Measurements from ENCODE around the gene FAM229A.

Gene FAM229A

GRCh38 chr1:32405672-32406467 is 43.6 kb upstream of the FAM229A start:
- H2AK5ac ChIP-seq (ENCODE audit: low read length, severe bottlenecking): no peak overlapping the region
- no peak overlapping the region for H3K9ac ChIP-seq (ENCODE audit: low read length)
- no peaks in the 10 kb centered on the region for H3K36me3 ChIP-seq (ENCODE audit: control insufficient read depth in 1 of 2, insufficient read depth in 2 of 2, low read depth in 1 of 2, low read length in 2 of 2)
- no peak overlapping the region for H2BK15ac ChIP-seq (ENCODE audit: low read depth, poor library complexity, severe bottlenecking)
- H3K18ac ChIP-seq (ENCODE audit: low read depth in 1 of 2, low read length in 2 of 2): no peak overlapping the region
- 93% methylated on average over 3 of the region's 4 CpGs for WGBS
- no peak overlapping the region for H3K27ac ChIP-seq (ENCODE audit: low read length, poor library complexity, severe bottlenecking)
- no peak overlapping the region for H2BK5ac ChIP-seq (ENCODE audit: low read depth, low read length, poor library complexity, severe bottlenecking)
- no peak for DNase-seq
- H3K9me3 ChIP-seq (ENCODE audit: control insufficient read depth, low read length): no peaks in the 10 kb centered on the region
- H3K4me2 ChIP-seq (ENCODE audit: low read length, poor library complexity, severe bottlenecking): no peak overlapping the region
- H3K23ac ChIP-seq (ENCODE audit: low read length in 2 of 2): no peak overlapping the region
- no peak overlapping the region for H3K4me3 ChIP-seq (ENCODE audit: insufficient read depth in 1 of 2, low read depth in 1 of 2, low read length in 2 of 2)
- H3K4me1 ChIP-seq (ENCODE audit: control insufficient read depth, insufficient read depth, low read depth, low read length): peaks cover 2% of the 10 kb centered on the region
- no peak overlapping the region for H3K4ac ChIP-seq (ENCODE audit: low read depth in 1 of 2, low read length in 2 of 2)
- no peaks in the 10 kb centered on the region for H3K79me1 ChIP-seq (replicated peaks; ENCODE audit: low read length, poor library complexity, severe bottlenecking)
- H2BK12ac ChIP-seq (ENCODE audit: low read length in 2 of 2): no peak overlapping the region
- H2BK120ac ChIP-seq (ENCODE audit: low read depth, low read length): no peak overlapping the region
- no peak overlapping the region for H4K91ac ChIP-seq (ENCODE audit: low read length)
- no peak overlapping the region for H4K8ac ChIP-seq (ENCODE audit: low read length)
- H3K27me3 ChIP-seq (ENCODE audit: control insufficient read depth in 1 of 2, insufficient read depth in 1 of 2, low read length in 2 of 2): peaks cover 0 to 3% of the 10 kb centered on the region in 2 experiments
- H3K14ac ChIP-seq (ENCODE audit: low read length in 2 of 2): no peak overlapping the region
- H2AFZ ChIP-seq (ENCODE audit: low read depth, low read length): no peak overlapping the region

GRCh38 chr1:32404946-32405345 is 42.7 kb upstream of the FAM229A start:
- H3K79me1 ChIP-seq (replicated peaks; ENCODE audit: low read length, poor library complexity, severe bottlenecking): no peaks in the 10 kb centered on the region
- no peak overlapping the region for H2BK15ac ChIP-seq (ENCODE audit: low read depth, poor library complexity, severe bottlenecking)
- no peak overlapping the region for H3K4me2 ChIP-seq (ENCODE audit: low read length, poor library complexity, severe bottlenecking)
- H2BK12ac ChIP-seq (ENCODE audit: low read length in 2 of 2): no peak overlapping the region
- H3K27me3 ChIP-seq (ENCODE audit: control insufficient read depth in 1 of 2, insufficient read depth in 1 of 2, low read length in 2 of 2): peaks cover 0 to 3% of the 10 kb centered on the region in 2 experiments
- H2BK5ac ChIP-seq (ENCODE audit: low read depth, low read length, poor library complexity, severe bottlenecking): no peak overlapping the region
- H3K9ac ChIP-seq (ENCODE audit: low read length): no peak overlapping the region
- H2AFZ ChIP-seq (ENCODE audit: low read depth, low read length): no peak overlapping the region
- no peak overlapping the region for H3K14ac ChIP-seq (ENCODE audit: low read length in 2 of 2)
- no peak overlapping the region for H4K8ac ChIP-seq (ENCODE audit: low read length)
- peaks cover 2% of the 10 kb centered on the region for H3K4me1 ChIP-seq (ENCODE audit: control insufficient read depth, insufficient read depth, low read depth, low read length)
- H2AK5ac ChIP-seq (ENCODE audit: low read length, severe bottlenecking): no peak overlapping the region
- H3K18ac ChIP-seq (ENCODE audit: low read depth in 1 of 2, low read length in 2 of 2): no peak overlapping the region
- no peak overlapping the region for H3K27ac ChIP-seq (ENCODE audit: low read length, poor library complexity, severe bottlenecking)
- 87% methylated on average over 1 of the region's 2 CpGs for WGBS
- no peak overlapping the region for H4K91ac ChIP-seq (ENCODE audit: low read length)
- H3K9me3 ChIP-seq (ENCODE audit: control insufficient read depth, low read length): no peaks in the 10 kb centered on the region
- DNase-seq: no peak
- no peak overlapping the region for H3K4ac ChIP-seq (ENCODE audit: low read depth in 1 of 2, low read length in 2 of 2)
- no peaks in the 10 kb centered on the region for H3K36me3 ChIP-seq (ENCODE audit: control insufficient read depth in 1 of 2, insufficient read depth in 2 of 2, low read depth in 1 of 2, low read length in 2 of 2)
- H3K4me3 ChIP-seq (ENCODE audit: insufficient read depth in 1 of 2, low read depth in 1 of 2, low read length in 2 of 2): no peak overlapping the region
- H2BK120ac ChIP-seq (ENCODE audit: low read depth, low read length): no peak overlapping the region
- no peak overlapping the region for H3K23ac ChIP-seq (ENCODE audit: low read length in 2 of 2)

- Histone ChIP-seq H3K4me1 (ENCODE audit: control insufficient read depth, insufficient read depth, low read depth, low read length) (peaks cover 4% of the 10 kb centered on the region), H3K27me3 (ENCODE audit: control insufficient read depth in 1 of 2, insufficient read depth in 1 of 2, low read length in 2 of 2) (no peaks in the 10 kb centered on the region), H4K91ac (ENCODE audit: low read length) (no peak overlapping the region), H3K4ac (ENCODE audit: low read depth in 1 of 2, low read length in 2 of 2) (no peak overlapping the region), H2BK120ac (ENCODE audit: low read depth, low read length) (no peak overlapping the region), H3K36me3 (ENCODE audit: control insufficient read depth in 1 of 2, insufficient read depth in 2 of 2, low read depth in 1 of 2, low read length in 2 of 2) (no peaks in the 10 kb centered on the region), H2BK15ac (ENCODE audit: low read depth, poor library complexity, severe bottlenecking) (no peak overlapping the region), H2BK5ac (ENCODE audit: low read depth, low read length, poor library complexity, severe bottlenecking) (no peak overlapping the region), H3K9me3 (ENCODE audit: control insufficient read depth, low read length) (no peaks in the 10 kb centered on the region), H3K4me3 (ENCODE audit: insufficient read depth in 1 of 2, low read depth in 1 of 2, low read length in 2 of 2) (no peak overlapping the region), H3K23ac (ENCODE audit: low read length in 2 of 2) (no peak overlapping the region), H2AK5ac (ENCODE audit: low read length, severe bottlenecking) (no peak overlapping the region), H3K9ac (ENCODE audit: low read length) (peak overlapping the region; percentile 61), H3K4me2 (ENCODE audit: low read length, poor library complexity, severe bottlenecking) (no peak overlapping the region), H3K14ac (ENCODE audit: low read length in 2 of 2) (no peak overlapping the region), H2BK12ac (ENCODE audit: low read length in 2 of 2) (no peak overlapping the region), H4K8ac (ENCODE audit: low read length) (peak overlapping the region; percentile 76), H3K27ac (ENCODE audit: low read length, poor library complexity, severe bottlenecking) (no peak overlapping the region), H2AFZ (ENCODE audit: low read depth, low read length) (peak overlapping the region; percentile 29), H3K18ac (ENCODE audit: low read depth in 1 of 2, low read length in 2 of 2) (no peak overlapping the region), H3K79me1 (replicated peaks; ENCODE audit: low read length, poor library complexity, severe bottlenecking) (no peaks in the 10 kb centered on the region)
- 41% methylated on average over 12 of the region's 13 CpGs for WGBS
- DNase-seq: peak; percentile 84
Observed at GRCh38 chr1:32400876-32401631, 38.8 kb upstream of the FAM229A start.

GRCh38 chr1:32399843-32400242 is 37.6 kb upstream of the FAM229A start:
- no peak overlapping the region for H3K4me2 ChIP-seq (ENCODE audit: low read length, poor library complexity, severe bottlenecking)
- peak overlapping the region; percentile 14 for H2BK5ac ChIP-seq (ENCODE audit: low read depth, low read length, poor library complexity, severe bottlenecking)
- H3K4ac ChIP-seq (ENCODE audit: low read depth in 1 of 2, low read length in 2 of 2): no peak overlapping the region
- H3K27me3 ChIP-seq (ENCODE audit: control insufficient read depth in 1 of 2, insufficient read depth in 1 of 2, low read length in 2 of 2): no peaks in the 10 kb centered on the region
- DNase-seq: no peak
- H4K8ac ChIP-seq (ENCODE audit: low read length): no peak overlapping the region
- no peak overlapping the region for H3K27ac ChIP-seq (ENCODE audit: low read length, poor library complexity, severe bottlenecking)
- no peak overlapping the region for H3K4me3 ChIP-seq (ENCODE audit: insufficient read depth in 1 of 2, low read depth in 1 of 2, low read length in 2 of 2)
- H4K91ac ChIP-seq (ENCODE audit: low read length): no peak overlapping the region
- H3K9ac ChIP-seq (ENCODE audit: low read length): no peak overlapping the region
- H2BK12ac ChIP-seq (ENCODE audit: low read length in 2 of 2): no peak overlapping the region
- no peak overlapping the region for H3K18ac ChIP-seq (ENCODE audit: low read depth in 1 of 2, low read length in 2 of 2)
- no peak overlapping the region for H3K14ac ChIP-seq (ENCODE audit: low read length in 2 of 2)
- no peaks in the 10 kb centered on the region for H3K9me3 ChIP-seq (ENCODE audit: control insufficient read depth, low read length)
- peaks cover 1% of the 10 kb centered on the region for H3K79me1 ChIP-seq (replicated peaks; ENCODE audit: low read length, poor library complexity, severe bottlenecking)
- H3K36me3 ChIP-seq (ENCODE audit: control insufficient read depth in 1 of 2, insufficient read depth in 2 of 2, low read depth in 1 of 2, low read length in 2 of 2): no peaks in the 10 kb centered on the region
- no peak overlapping the region for H3K23ac ChIP-seq (ENCODE audit: low read length in 2 of 2)
- no peak overlapping the region for H2BK120ac ChIP-seq (ENCODE audit: low read depth, low read length)
- H2BK15ac ChIP-seq (ENCODE audit: low read depth, poor library complexity, severe bottlenecking): no peak overlapping the region
- no peak overlapping the region for H2AK5ac ChIP-seq (ENCODE audit: low read length, severe bottlenecking)
- H2AFZ ChIP-seq (ENCODE audit: low read depth, low read length): no peak overlapping the region
- peaks cover 5% of the 10 kb centered on the region for H3K4me1 ChIP-seq (ENCODE audit: control insufficient read depth, insufficient read depth, low read depth, low read length)
- 69% methylated on average over 4 of the region's 4 CpGs for WGBS
